RWPE1 (cell line): Measurements from ENCODE around the gene GSTM3.

Experiments used
- CTCF ChIA-PET: fragments of 350-600 bp; sonication (Branson Sonifier 250); formaldehyde crosslinking; extraction: SDS; loops from one replicate; lab custom pipeline; 2021; lab: Yijun Ruan, JAX
- POLR2A ChIA-PET: fragments of 400-600 bp; formaldehyde crosslinking; extraction: SDS; loops from one replicate; lab custom pipeline; 2020; ENCODE audit warnings: antibody characterized with exemption; ENCODE audit not compliant: low non-redundant PET; lab: Yijun Ruan, JAX
- DNase-seq: peaks from one replicate; pipeline ENCODE4 v3.0.0; 2012; ENCODE audit warnings: low spot score
- H3K27ac ChIP-seq: fragments of 450-650 bp; 2 replicates; pipeline ENCODE4 v1.5.1; 2017
- CTCF ChIP-seq: fragments of 450-650 bp; conservative IDR thresholded peaks from 2 replicates; pipeline ENCODE4 v1.5.1; 2017; ENCODE audit warnings: low read depth, mild to moderate bottlenecking

GSTM3 gene

GRCh38 chr1:109740615-109741373, at the start of gene GSTM3:
Gene GSTM3, minus strand, starts transcription at chr1:109741038. Its CDS starts 751 bp downstream, at chr1:109740287.
- DNase-seq = no peak
- H3K27ac ChIP-seq = peak within 1 kb of the TSS; percentile 38; the same call in 1 of the 2 replicates
- TF ChIP-seq CTCF = no peak
- ChIA-PET POLR2A (no interaction called here), CTCF (no interaction called here)

DNA sequence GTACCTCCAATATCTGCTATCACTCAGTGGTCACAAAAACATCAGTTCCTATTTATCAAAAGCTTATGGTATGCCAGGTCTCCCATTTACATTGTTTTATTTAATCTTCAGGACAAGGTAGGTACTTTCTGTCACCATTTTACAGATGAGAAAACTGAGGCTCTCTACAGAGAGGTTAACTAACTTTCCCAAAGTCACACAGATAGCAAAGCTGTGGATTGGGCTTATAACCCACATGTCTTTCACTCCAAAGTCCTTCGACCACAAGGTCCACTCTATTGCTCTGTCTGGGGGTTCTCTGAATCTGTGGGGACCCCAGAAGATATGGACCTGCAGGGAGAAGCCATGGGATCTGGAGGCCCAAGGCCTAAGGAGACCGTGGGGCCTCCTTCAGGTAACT, 49.5 kb upstream of the GSTM3 start:
- no peak overlapping the region for H3K27ac ChIP-seq
- CTCF ChIA-PET = no interaction called here
- TF ChIP-seq CTCF = no peak
- no peak for DNase-seq
- POLR2A ChIA-PET = no interaction called here

DNA sequence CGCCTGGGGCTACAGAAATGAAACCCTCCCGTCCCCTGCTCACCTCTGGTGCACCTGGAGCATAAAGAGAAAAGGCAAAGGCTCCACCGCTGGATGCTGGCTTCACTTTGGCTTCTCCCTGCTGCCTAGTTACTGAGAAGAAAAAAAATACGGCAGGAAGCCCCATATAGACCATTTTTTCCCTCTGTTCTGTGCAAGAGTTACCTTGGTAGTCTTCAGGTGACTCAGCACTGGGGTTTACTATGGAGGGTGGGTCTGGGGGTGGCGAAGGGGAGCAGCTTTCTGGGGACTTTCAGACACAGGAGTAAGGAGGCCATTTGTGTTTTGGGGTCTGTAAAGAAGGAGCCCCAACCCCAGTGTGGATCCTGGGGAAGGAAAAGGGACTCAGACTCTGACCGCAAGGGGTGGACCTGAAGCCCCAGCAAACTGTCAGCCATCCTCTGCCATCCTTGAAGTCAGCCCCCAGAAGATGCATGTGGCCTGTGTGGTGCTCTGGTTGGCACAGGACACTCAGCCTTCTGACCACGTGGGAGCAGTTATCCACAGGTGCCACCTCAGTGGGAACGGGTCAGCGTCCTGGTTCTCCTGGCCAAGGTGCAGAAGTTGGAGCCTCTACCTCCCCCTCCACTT, 48.8 kb upstream of the GSTM3 start:
- ChIA-PET POLR2A (interaction anchor here (0.6 kb wide), 1 partner anchor 114 kb away, joined by 6 read pairs; no protein-coding TSS in a partner anchor), CTCF (interaction anchor here (0.7 to 0.9 kb wide), 2 partner anchors 185 to 216 kb away, joined by 3 to 4 read pairs; no protein-coding TSS in a partner anchor)
- H3K27ac ChIP-seq = no peak overlapping the region
- DNase-seq = no peak
- no peak for TF ChIP-seq CTCF

DNA sequence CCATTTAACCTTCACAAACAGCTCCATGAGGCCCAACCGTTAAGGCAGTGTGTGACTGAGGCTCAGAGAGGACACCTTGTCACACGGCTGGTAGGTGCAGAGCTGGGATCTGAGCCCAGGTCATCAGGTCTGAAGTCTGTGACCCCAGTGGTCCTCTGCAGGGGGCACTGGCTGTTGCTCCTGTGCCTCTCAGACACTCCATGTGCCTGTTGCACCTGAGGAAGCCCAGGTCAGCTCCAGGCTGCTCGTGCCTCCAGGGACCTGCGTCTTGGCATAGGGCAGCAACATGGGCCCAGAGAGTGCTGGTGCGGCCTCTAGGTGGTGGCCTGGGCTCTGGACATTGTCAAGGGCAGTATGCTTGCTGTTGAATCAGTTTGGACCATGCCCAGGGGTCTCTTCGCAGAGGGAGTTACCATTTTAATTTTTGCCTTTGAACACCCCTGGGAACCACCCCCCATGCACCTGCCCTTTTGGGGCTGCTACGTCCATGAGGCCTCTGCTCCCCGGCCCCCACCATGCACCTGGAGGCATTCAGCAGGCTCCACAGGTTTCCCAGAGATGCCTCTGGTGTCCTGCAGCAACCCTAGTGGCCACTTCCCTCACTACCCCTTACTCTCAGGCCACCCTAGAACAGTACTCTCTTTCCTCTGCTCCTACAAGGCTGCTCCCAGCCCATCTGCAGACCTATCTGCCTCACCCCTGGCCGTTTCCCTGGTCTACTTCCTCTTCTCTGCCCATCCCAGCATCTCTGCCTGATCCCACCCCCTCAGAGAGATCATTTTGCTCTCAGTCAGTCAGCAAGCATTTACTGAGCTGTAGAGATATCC, 48.1 kb upstream of the GSTM3 start:
- CTCF ChIA-PET = interaction anchor here (0.6 to 1.2 kb wide), 5 partner anchors 126 to 260 kb away, joined by 3 to 10 read pairs (median 4); no protein-coding TSS in a partner anchor
- no peak for DNase-seq
- TF ChIP-seq CTCF = no peak
- H3K27ac ChIP-seq = no peak overlapping the region
- POLR2A ChIA-PET = interaction anchor here (0.6 kb wide), 1 partner anchor 115 kb away, joined by 6 read pairs; no protein-coding TSS in a partner anchor

DNA sequence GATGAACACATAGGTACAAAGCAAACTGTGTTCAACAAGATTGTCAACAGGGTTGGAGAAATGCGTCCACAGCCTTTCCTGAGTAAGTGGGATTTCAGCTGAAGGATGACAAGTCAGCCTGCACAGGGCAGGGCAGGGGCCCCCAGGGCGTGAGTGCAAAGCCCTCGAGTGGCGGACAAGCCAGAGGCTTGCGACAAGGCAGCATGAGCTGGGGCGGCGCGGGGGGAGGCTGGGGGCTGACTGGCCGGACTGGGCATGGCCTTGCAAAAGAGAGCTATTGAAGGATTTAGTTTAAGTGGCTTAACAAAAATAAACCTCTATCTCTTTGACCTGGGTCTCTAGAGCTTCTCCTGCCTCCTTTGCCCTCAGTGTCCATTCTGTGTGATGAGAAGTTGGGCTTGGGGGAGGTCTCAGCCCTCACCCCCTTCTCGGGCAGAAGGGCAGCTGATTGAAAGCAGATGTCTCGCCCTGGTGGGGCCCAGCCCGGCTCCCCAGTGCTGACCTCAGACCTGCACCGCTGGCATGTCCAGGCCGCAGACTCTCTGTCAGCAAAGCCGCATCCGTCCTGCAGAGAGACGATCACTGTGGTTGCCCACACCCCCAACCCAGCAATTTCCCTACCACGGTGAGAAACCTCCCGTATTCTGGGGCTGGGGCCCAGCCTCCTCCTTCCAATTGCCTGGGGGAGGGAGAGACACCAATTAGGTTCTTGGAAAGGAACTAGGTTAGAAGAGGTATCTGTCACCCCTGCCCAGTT, 47.2 kb upstream of the GSTM3 start:
- ChIA-PET CTCF (interaction anchor here (0.6 to 1.2 kb wide), 5 partner anchors 120 to 259 kb away, joined by 3 to 10 read pairs (median 3); no protein-coding TSS in a partner anchor), POLR2A (no interaction called here)
- no peak overlapping the region for H3K27ac ChIP-seq
- DNase-seq = no peak
- no peak for TF ChIP-seq CTCF
